HG02571 (cell line): ENCODE results near the gene UFD1.

Source experiments
- ATAC-seq: cut with Tn5 transposase; IDR thresholded peaks from one replicate; pipeline ENCODE4 v1.9.1; 2021; ENCODE audit warnings: mild to moderate bottlenecking, moderate library complexity; ENCODE audit not compliant: unreplicated experiment

UFD1 gene

GRCh38 chr22:19431649-19432132 is 47.3 kb downstream of the UFD1 start, which contains the start of gene HIRA:
Gene HIRA, minus strand, starts transcription at chr22:19431733. Its CDS starts 257 bp downstream, at chr22:19431476.
- ATAC-seq = peak; percentile 40

- no peak for ATAC-seq
These were observed 48.0 kb downstream of the UFD1 start for GRCh38 chr22:19430890-19431541.

DNA sequence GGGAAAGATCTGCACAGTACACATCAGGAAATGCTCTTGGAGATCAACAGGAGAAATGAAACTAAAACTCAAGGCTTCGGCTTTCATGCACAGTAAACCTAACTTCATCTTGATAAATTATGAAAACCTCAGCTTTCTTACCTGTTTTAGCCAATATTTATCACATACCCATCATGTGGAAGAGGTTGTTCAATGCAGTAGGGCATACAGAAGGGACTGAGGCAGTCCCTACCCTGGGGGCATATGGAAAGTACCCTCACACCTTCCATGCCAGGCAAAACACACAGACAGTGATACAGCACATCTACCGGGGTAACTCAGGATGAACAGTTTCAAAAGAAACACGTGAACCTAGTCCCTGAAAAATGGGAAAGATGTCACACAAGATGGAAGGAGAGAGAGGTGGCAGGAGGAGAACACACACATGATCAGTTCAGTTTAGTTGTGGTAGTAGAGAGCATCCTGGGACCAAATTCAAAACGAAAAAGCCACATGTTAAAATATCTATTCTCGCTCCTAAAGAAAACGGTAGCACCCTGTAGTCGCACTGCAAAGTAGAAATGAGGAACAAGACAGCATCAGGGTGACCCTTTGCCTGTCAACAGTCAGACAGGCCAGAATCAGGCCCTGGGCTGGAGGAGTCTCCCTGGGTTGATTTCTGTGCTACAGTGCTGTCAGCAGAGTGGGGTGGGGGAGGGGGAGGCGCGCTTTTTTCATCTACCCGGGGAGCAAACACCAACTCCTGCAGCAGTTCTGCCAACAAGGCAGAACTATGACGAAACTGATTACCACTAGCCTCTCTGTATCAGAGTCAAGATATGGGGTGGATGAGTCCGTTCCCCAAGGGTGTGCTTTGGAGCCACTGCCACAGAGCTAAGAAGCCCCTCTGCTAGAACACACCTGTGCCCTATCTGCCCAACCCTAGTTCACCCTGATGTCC is 48.8 kb downstream of the UFD1 start:
- no peak for ATAC-seq

DNA sequence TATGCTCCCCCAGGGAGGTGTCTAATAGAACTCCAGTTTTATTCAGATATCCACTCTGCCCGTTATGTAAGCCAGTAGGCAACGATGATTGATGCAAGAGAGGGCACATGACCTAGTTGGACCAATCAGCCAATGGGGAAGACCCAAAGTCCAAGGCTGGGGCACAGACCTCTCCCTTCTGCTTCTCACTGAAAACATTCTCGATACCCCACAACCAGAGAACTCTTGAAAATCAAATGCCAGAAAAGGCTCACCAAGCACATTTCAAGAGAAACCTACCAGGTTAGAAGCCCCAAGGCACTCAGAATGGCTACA is 54.9 kb downstream of the UFD1 start:
- no peak for ATAC-seq

GRCh38 chr22:19422440-19423301 is 56.3 kb downstream of the UFD1 start:
- no peak for ATAC-seq

GRCh38 chr22:19420321-19420720 is 58.7 kb downstream of the UFD1 start:
- ATAC-seq = no peak

GRCh38 chr22:19419464-19420178 is 59.4 kb downstream of the UFD1 start:
- no peak for ATAC-seq

DNA sequence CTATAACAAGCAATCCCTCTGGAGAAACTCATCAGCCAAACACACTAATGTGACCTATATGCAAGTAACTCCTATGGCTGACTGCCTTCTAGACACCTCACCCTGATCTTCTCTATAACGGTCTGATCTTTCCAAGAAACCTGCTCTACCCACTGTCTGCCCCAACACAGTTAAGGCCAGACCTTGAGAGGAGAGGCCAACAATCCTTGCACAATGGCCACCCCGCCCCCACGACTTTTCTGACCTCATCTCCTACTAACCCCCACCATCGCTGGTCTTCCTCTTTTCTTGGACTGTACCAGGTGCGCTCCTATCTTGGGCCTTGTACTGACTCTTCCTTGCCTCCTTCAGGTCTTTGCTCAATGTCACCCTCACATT is 59.9 kb downstream of the UFD1 start:
- no peak for ATAC-seq

- no peak for ATAC-seq
These were observed 66.1 kb downstream of the UFD1 start for GRCh38 chr22:19412923-19413322.

DNA sequence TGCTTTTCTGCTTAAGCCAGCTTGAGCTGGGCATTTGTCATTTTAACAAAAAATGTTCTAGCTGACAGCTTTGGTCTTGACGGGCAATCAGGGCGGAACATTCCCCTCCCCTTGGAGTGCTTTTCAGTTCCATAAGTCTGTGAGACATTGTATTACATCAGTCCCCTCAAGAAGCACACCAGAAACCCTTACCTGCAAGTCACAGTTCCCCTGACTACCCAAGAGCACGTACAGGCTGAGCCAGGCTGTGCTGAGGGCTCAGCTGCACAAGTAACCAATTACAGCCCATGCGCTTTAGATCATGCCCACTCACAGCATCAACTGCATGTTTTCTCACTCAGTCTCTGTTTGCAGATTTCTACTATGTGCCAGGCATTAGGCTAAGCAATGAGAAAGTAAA is 66.5 kb downstream of the UFD1 start:
- no peak for ATAC-seq

DNA sequence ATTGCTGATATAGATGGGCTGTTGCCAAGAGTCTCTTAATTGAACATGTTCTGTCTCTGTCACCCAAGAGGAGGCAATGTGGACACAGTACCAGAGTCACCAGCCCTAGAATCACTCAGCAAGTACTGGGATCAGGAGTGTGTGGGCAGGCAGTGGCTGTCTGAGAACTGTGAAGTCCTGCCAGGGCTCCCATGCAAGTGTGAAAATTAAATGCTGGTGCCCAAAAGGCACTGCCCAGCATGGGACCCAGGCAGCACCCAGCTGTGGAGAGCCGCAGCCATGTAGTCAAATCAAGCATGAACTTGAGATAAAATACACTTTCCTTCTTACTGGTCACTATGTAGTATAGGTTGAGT is 67.3 kb downstream of the UFD1 start:
- ATAC-seq = no peak

DNA sequence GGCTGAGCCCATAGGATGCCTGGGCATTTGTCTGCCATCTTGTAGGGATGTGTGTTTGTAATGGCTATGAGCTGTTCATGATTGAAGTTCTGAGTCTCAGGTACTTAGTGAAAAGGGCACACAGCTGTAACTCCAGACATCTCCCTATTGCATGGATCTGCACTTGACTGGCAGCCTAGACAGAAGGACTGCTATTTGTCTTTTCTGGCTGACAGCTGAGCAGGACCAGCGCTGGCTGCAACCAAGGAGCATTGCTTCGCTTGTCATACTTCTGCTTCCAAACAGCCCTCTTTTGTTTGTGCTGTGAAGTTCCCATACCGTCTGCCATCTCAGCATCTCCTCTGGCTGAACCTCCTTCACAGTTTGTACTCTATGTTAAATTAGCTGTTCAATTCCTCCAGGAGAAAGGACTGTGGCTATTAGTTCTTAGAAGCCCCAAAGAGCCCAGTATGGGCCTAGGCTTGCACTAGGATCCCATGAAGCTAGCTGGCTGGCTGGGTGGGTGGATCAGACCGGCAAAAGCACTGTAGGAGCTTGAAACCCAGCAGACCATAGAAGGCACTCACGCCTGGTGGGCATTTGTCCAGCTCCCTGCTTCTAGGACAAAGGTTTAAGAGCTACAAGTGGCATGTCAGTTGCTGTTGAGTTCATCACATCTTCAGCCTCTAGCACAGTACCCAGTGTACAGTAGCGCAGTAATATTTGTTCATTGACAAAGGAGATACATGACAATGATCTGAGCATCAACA is 67.9 kb downstream of the UFD1 start:
- ATAC-seq = no peak

- no peak for ATAC-seq
These were observed 71.1 kb downstream of the UFD1 start for GRCh38 chr22:19407649-19408606.

- no peak for ATAC-seq
These were observed 72.1 kb downstream of the UFD1 start for GRCh38 chr22:19406846-19407245.

DNA sequence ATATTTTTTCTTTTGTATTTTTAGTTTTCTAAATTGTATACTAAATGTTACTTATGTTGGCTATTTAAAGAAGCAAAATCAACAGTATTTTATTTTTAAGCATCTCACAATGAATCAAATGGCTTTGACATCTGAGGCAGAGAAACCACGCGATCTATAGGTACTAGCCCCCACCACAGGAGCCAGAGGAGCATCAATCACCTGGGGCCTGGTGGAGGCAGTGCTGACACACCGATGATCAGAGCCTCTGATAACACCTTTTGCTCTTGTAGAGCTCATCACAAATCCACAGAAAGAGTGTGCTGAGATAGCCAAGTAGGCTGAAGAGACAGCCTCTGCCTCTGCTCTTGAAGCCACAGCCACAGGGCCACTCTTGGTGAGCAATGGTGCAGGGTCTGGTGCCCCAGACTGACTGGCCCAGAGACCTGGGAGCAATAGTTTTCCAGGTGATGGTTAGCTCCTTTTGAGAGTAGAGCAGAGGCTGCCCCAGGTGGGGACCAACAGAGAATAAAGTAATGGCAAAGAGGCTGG is 72.6 kb downstream of the UFD1 start:
- ATAC-seq = no peak

GRCh38 chr22:19405652-19406051 is 73.3 kb downstream of the UFD1 start:
- ATAC-seq = no peak

- no peak for ATAC-seq
These were observed 73.9 kb downstream of the UFD1 start for GRCh38 chr22:19405133-19405532.

GRCh38 chr22:19404676-19405075 is 74.3 kb downstream of the UFD1 start:
- no peak for ATAC-seq
